Activated T-helper 2 cell treated with anti-CD3 and anti-CD28 coated beads, Interferon-gamma antibody, Interleukin-2, Interleukin-4, amounts not matched to agents 10 μg/mL and 5 μg/mL and 100 μg/mL, durations not matched to agents 14 hours and 24 hours and 36 hours (primary cell): ENCODE results near the gene C8G. TPM values are rescaled to one million over a fixed set of nuclear protein-coding genes. Genes with fewer than 3 reads are reported as not detected.
A peak's percentile ranks its signal among the peaks of the same experiment; 100 is the strongest.

ENCODE experiments used
- DNase-seq: peaks from one replicate; pipeline ENCODE4 v3.0.0; 2021; ENCODE audit warnings: low spot score
- H3K27ac Mint-ChIP-seq: one replicate; pipeline ENCODE4 v1.8.0; 2021; ENCODE audit warnings: mixed read lengths
- H3K27me3 Mint-ChIP-seq: one replicate; pipeline ENCODE4 v1.8.0; 2021; ENCODE audit warnings: low read depth, mixed read lengths
- H3K36me3 Mint-ChIP-seq: one replicate; pipeline ENCODE4 v1.8.0; 2021; ENCODE audit warnings: low read depth, mixed read lengths
- H3K4me1 Mint-ChIP-seq: one replicate; pipeline ENCODE4 v1.8.0; 2021; ENCODE audit warnings: low read depth, mixed read lengths
- H3K4me3 Mint-ChIP-seq: one replicate; pipeline ENCODE4 v1.8.0; 2021; ENCODE audit warnings: low read depth, mild to moderate bottlenecking, moderate library complexity, mixed read lengths
- H3K9me3 Mint-ChIP-seq: one replicate; pipeline ENCODE4 v1.8.0; 2021; ENCODE audit warnings: mixed read lengths
- intact Hi-C: fragments of 100-400 bp; cut with micrococcal nuclease; formaldehyde crosslinking; loops from one replicate; pipeline ENCODE4 v1.15.1; 2023
- total RNA-seq: library from RNA; stranded (reverse); gene quantifications from 2 replicates; pipeline ENCODE4 v1.2.3, GENCODE V29; 2022

The C8G gene
- total RNA-seq, 1 donor from 2014 or later: 0.89 TPM

DNA sequence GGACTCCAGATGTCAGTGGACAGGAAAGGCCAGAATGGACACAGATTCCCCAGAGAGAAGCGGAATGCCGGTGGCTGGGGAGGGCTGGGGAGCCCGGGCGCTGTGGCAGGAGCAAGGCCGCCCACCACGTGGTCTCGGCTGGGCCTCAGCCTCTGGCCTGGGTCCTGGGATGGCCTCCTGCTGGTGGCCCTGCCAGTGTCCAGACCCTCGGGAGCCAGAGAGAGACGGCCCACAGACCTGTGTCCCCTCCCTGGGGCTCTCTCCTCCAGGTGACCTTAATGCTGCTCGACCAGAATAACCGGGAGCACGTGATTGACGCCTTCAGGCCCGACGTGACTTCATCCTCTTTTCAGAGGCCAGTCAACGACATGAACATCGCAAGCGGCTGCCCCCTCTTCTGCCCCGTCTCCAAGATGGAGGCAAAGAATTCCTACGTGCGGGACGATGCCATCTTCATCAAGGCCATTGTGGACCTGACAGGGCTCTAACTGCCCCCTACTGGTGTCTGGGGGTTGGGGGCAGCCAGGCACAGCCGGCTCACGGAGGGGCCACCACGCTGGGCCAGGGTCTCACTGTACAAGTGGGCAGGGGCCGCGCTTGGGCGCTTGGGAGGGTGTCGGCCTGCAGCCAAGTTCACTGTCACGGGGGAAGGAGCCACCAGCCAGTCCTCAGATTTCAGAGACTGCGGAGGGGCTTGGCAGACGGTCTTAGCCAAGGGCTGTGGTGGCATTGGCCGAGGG is 19.5 kb upstream of the C8G start:
- no peaks in the 10 kb centered on the region for H3K9me3 Mint-ChIP-seq
- H3K36me3 Mint-ChIP-seq: peaks cover 61% of the 10 kb centered on the region
- H3K4me1 Mint-ChIP-seq: peaks cover 4% of the 10 kb centered on the region
- no peak overlapping the region for H3K4me3 Mint-ChIP-seq
- no peak for DNase-seq
- intact Hi-C loops: no loop called here
- H3K27me3 Mint-ChIP-seq: no peaks in the 10 kb centered on the region
- H3K27ac Mint-ChIP-seq: no peak overlapping the region

GRCh38 chr9:136926154-136926704 is 18.8 kb upstream of the C8G start:
- peaks cover 4% of the 10 kb centered on the region for H3K4me1 Mint-ChIP-seq

DNA sequence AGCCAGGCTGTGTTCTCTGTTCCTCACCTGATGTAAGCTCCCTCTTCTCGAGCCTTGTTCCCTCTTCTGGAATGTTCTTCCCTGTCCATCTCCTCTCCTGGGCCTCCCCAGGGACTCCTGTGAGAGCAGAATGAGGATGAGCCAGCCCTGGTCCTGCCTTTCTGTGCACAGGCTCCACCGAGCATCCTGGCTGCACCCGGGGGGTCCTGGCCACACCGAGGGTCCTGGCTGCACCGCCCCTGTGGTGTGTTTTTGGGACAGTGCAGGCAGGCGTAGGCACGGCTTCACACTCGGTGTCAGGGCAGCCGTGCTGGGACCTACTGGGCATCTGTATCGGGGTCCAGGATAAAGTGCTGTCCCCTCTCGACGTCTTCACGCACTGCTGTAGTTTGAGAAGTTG is 18.3 kb upstream of the C8G start:
- Mint-ChIP-seq H3K27me3 (no peaks in the 10 kb centered on the region), H3K9me3 (no peaks in the 10 kb centered on the region), H3K4me3 (no peak overlapping the region), H3K4me1 (peaks cover 6% of the 10 kb centered on the region), H3K36me3 (peaks cover 69% of the 10 kb centered on the region), H3K27ac (no peak overlapping the region)
- no peak for DNase-seq
- intact Hi-C loops: no loop called here

More at GRCh38 chr9:136926154-136926704, 18.8 kb upstream of the C8G start:
- H3K9me3 Mint-ChIP-seq: no peaks in the 10 kb centered on the region
- no peak for DNase-seq
- intact Hi-C loops: no loop called here
- H3K27ac Mint-ChIP-seq: no peak overlapping the region
- H3K4me3 Mint-ChIP-seq: no peak overlapping the region
- no peaks in the 10 kb centered on the region for H3K27me3 Mint-ChIP-seq
- H3K36me3 Mint-ChIP-seq: peaks cover 64% of the 10 kb centered on the region

DNA sequence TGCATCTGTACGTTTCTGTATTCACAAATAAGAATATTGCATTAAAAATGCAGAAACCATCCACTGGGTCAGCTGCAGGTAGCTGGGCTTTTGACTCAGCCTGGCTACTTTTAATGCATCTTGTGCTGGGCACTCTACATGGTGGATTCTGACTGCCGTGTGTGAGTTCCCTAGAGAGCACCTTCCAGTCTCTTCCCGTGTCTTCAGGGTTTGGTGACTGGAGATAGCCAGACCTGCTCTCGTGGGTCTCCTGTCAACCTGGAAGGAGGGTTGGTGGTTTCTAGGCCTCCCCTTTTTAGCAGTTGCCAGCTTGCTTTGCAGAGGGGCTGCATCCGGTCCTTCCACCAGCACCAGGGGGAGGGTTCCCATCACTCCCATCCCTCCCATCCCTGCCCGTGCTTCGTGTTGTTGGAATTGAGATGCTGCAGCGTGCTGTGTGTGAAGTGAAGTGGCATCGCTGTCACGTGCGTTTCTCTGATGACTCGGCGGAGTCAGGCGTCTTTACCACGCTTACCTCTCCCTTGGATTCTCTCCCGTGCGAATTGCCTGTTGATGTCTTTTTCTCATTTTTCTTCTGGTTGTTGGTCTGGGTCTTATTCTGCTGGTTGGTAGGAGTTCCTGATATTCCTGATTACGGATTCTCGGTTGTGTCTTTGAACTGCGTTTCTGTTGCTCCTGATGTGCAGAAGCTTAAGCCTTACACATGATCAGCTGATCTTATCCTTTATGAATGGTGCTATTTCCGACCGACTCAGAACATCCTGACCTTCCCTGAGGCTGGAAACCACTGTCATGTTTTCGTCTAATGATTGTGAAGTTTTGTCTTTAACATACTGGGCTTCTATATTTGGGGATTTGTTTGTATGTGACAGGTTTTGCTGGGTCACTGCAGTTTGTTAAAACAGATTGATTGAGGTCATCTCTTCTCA is 17.4 kb upstream of the C8G start:
- peak overlapping the region; percentile 8 for H3K27ac Mint-ChIP-seq
- no peak overlapping the region for H3K4me3 Mint-ChIP-seq
- no peaks in the 10 kb centered on the region for H3K9me3 Mint-ChIP-seq
- peaks cover 10% of the 10 kb centered on the region for H3K4me1 Mint-ChIP-seq
- H3K36me3 Mint-ChIP-seq: peaks cover 66% of the 10 kb centered on the region
- H3K27me3 Mint-ChIP-seq: no peaks in the 10 kb centered on the region
- intact Hi-C loops: no loop called here
- DNase-seq: no peak

DNA sequence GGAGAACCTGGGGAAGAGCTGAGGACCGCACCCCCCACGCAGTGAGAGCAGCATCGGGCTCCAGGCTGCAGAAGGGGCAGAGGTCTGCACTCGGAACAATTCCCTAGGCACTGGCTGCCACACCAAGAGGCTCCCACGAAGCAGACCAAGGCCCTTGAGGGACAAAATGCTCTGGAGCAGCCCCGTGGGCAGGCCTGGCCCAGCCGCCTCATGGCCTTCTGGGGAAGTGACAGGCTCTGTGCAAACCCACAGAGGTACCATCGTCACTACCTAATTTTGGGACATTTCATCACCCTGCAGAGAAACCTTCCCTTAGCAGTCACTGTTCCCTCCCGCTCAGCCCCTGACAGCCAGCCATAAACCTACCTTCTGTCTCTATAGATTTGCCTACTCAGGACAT is 16.5 kb upstream of the C8G start:
- Mint-ChIP-seq H3K4me1 (peaks cover 10% of the 10 kb centered on the region), H3K4me3 (no peak overlapping the region), H3K36me3 (peaks cover 67% of the 10 kb centered on the region), H3K27me3 (no peaks in the 10 kb centered on the region), H3K9me3 (no peaks in the 10 kb centered on the region), H3K27ac (peak overlapping the region; percentile 12)
- intact Hi-C loops: no loop called here
- no peak for DNase-seq

DNA sequence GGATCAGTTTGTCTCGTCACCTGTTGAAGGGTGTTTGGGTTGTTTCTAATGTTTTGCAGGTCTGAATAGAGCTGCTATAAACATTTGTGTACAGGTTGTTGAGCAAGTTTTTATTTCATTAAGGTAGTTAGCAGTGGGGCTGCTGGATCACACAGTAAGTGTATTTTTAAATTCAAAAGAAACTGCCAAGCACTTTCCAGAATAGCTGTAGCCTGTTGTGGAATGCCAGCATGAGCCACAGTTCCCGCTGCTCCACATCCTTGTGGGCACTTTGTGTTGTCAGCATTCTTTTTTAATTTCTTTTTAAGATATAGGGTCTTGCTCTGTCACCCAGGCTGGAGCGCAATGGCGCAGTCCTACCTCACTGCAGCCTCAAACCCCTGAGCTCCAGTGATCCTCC is 15.0 kb upstream of the C8G start:
- Mint-ChIP-seq H3K27me3 (no peaks in the 10 kb centered on the region), H3K36me3 (peaks cover 68% of the 10 kb centered on the region), H3K4me1 (peaks cover 12% of the 10 kb centered on the region), H3K27ac (no peak overlapping the region), H3K4me3 (no peak overlapping the region), H3K9me3 (no peaks in the 10 kb centered on the region)
- no peak for DNase-seq
- intact Hi-C loops: no loop called here

DNA sequence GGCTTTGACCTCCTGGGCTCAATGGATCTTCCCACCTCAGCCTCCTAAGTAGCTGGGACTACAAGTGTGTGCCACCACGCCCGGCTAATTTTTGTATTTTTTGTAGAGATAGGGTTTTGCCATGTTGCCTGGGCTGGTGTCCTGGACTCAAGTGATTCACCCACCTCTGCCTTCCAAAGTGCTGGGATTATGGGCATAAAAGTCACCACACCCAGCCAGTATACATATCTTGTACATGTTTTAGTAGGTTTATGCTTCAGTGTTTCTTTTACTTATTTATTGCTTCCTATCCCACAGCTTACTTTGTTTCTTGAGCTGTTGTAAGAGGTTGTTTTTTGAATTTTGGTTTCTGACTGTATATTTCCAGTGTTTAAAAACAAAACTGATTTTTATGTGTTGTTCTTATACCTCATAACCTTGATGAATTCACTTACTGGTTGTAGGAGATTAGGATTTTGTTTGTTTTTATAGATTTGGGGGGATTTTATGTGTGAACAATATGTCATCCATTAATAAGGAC is 13.4 kb upstream of the C8G start:
- peaks cover 69% of the 10 kb centered on the region for H3K36me3 Mint-ChIP-seq
- H3K4me3 Mint-ChIP-seq: no peak overlapping the region
- H3K4me1 Mint-ChIP-seq: peaks cover 14% of the 10 kb centered on the region
- intact Hi-C loops: no loop called here
- DNase-seq: no peak
- H3K9me3 Mint-ChIP-seq: no peaks in the 10 kb centered on the region
- H3K27ac Mint-ChIP-seq: peak overlapping the region; percentile 77
- H3K27me3 Mint-ChIP-seq: no peaks in the 10 kb centered on the region

DNA sequence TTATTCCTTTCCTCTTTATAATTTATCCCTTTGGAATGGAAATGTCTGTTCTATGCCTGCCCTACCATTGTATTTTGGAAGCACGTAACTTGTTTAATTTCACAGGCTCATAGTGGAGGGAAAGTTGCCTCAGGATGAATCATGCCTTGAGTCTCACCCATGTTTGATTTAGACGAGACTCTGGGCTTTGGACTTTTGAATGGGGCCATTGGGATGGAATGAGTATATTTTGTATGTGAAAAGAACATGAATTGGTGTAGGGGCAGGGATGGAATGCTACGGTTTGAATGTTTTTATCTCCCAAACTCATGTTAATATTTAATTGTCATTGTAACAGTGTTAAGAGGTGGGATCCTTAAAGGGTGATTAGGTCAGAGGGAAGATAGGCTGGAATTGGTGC is 10.8 kb upstream of the C8G start:
- DNase-seq: no peak
- Mint-ChIP-seq H3K27me3 (no peaks in the 10 kb centered on the region), H3K9me3 (no peaks in the 10 kb centered on the region), H3K4me1 (peaks cover 12% of the 10 kb centered on the region), H3K36me3 (peaks cover 68% of the 10 kb centered on the region), H3K4me3 (no peak overlapping the region), H3K27ac (no peak overlapping the region)
- intact Hi-C loops: no loop called here

DNA sequence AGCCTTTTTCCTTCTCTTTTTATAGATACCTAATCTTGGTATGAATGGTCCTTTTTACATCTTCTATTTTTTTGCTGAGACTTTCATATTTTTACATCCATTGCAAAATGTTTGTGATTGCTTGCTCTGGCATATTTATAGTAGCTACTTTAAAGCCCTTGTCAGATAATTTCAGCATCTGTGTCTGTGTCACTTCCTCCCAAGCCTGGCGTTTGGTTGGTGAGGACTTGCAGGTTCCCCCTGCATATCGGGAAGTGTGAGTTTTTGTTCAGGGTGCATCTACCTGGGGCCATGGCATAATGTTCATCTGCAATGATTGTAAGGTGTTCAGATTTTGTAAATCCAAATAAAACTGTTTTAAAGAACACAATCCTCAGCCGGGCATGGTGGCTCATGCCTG is 9.4 kb upstream of the C8G start:
- Mint-ChIP-seq H3K27ac (no peak overlapping the region), H3K4me3 (no peak overlapping the region), H3K4me1 (peaks cover 12% of the 10 kb centered on the region), H3K27me3 (no peaks in the 10 kb centered on the region), H3K36me3 (peaks cover 64% of the 10 kb centered on the region), H3K9me3 (no peaks in the 10 kb centered on the region)
- intact Hi-C loops: no loop called here
- no peak for DNase-seq

DNA sequence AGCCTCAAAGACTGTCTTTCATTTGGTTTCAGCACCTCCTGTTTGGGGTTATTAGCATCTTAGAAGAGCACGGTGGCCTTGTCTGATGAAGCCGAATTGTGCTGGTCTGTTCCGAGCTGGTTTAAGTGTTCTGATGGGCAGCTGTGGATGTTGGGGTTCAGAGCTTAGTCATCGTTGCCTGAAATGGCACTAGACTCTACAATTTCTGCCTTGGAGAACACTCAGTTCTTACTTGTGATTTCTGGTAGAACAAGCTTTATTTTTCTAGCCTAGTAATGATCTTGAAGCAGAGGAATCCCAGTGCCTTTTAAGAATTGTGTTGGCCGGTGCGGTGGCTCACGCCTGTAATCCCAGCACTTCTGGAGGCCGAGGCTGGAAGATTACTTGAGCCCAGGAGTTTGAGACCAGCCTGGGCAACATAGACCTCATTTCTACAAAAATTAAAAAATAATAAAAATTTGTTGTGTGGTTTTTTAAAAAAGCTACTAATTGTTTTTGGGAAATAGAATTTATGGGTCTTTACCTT is 8.3 kb upstream of the C8G start:
- intact Hi-C loops: no loop called here
- Mint-ChIP-seq H3K36me3 (peaks cover 63% of the 10 kb centered on the region), H3K4me3 (no peak overlapping the region), H3K9me3 (no peaks in the 10 kb centered on the region), H3K4me1 (peaks cover 11% of the 10 kb centered on the region), H3K27me3 (no peaks in the 10 kb centered on the region), H3K27ac (peak overlapping the region; percentile 33)
- DNase-seq: no peak

GRCh38 chr9:136937186-136938001 is 7.6 kb upstream of the C8G start:
- intact Hi-C loops: no loop called here
- Mint-ChIP-seq H3K4me3 (no peak overlapping the region), H3K36me3 (peaks cover 63% of the 10 kb centered on the region), H3K4me1 (peaks cover 6% of the 10 kb centered on the region), H3K27me3 (no peaks in the 10 kb centered on the region), H3K27ac (no peak overlapping the region), H3K9me3 (no peaks in the 10 kb centered on the region)
- DNase-seq: no peak

- Mint-ChIP-seq H3K27me3 (no peaks in the 10 kb centered on the region), H3K4me3 (no peak overlapping the region), H3K9me3 (no peaks in the 10 kb centered on the region), H3K36me3 (peaks cover 53% of the 10 kb centered on the region), H3K4me1 (peaks cover 3% of the 10 kb centered on the region), H3K27ac (no peak overlapping the region)
- intact Hi-C loops: no loop called here
- no peak for DNase-seq
These were observed 5.5 kb upstream of the C8G start for GRCh38 chr9:136939431-136939995.
